PC-3 (cell line): ENCODE data around the gene KRTAP10-10. TPM values are rescaled to one million over a fixed set of nuclear protein-coding genes. Genes with fewer than 3 reads are reported as not detected.
"Not testable (repeated sequence)": the region's sequence is repeated elsewhere in the genome, so short reads cannot be mapped to it uniquely, and the experiment has no call there.

Source experiments
- ATAC-seq: fragments of 200-7000 bp; cut with Tn5 transposase; 2 replicates; pipeline ENCODE4 v1.9.1; 2020; ENCODE audit warnings: mild to moderate bottlenecking, moderate library complexity
- BruUV-seq: library from RNA; stranded (reverse); fragments of 400-500 nt; replicated peaks from 2 replicates; lab custom pipeline; 2021; lab: Mats Ljungman, UMichigan
- CTCF ChIA-PET: fragments of 300-600 bp; sonication (Branson Sonifier 250); formaldehyde crosslinking; loops from one replicate; lab custom pipeline; 2022; ENCODE audit warnings: antibody characterized with exemption; lab: Charles Lee
- POLR2A ChIA-PET: fragments of 300-600 bp; sonication (Branson Sonifier 250); formaldehyde crosslinking; loops from one replicate; lab custom pipeline; 2022; ENCODE audit warnings: antibody characterized with exemption; ENCODE audit not compliant: unreplicated experiment; lab: Charles Lee
- DNase-seq: peaks from one replicate; pipeline ENCODE4 v3.0.0-alpha.2; 2015
- H2AFZ ChIP-seq: fragments of 300-600 bp; sonication (generic); 2 replicates; pipeline ENCODE4 v1.6.0; 2016; ENCODE audit warnings: antibody characterized with exemption, low read length
- H3F3A ChIP-seq: fragments of 300-600 bp; sonication (generic); one replicate; pipeline ENCODE4 v1.6.0; 2017; ENCODE audit warnings: antibody characterized with exemption, low read length, control low read depth, mild to moderate bottlenecking; ENCODE audit not compliant: unreplicated experiment
- H3K27ac ChIP-seq: fragments of 300-600 bp; sonication (generic); 2 replicates; pipeline ENCODE4 v1.5.1; 2016; ENCODE audit warnings: mild to moderate bottlenecking, low read length
- H3K27me3 ChIP-seq: fragments of 300-600 bp; sonication (generic); 2 replicates; pipeline ENCODE4 v1.6.1; 2016; ENCODE audit warnings: low read length, mixed read lengths
- H3K36me3 ChIP-seq: fragments of 300-600 bp; sonication (generic); 2 replicates; pipeline ENCODE4 v1.6.1; 2016; ENCODE audit warnings: low read depth, mixed run types, low read length, mixed read lengths
- H3K4me1 ChIP-seq: fragments of 300-600 bp; sonication (generic); 2 replicates; pipeline ENCODE4 v1.5.1; 2016; ENCODE audit warnings: low read length; ENCODE audit not compliant: insufficient read depth
- H3K4me2 ChIP-seq: fragments of 300-600 bp; sonication (generic); 2 replicates; pipeline ENCODE4 v1.6.0; 2016; ENCODE audit warnings: low read length
- H3K4me3 ChIP-seq: fragments of 300-600 bp; sonication (generic); 2 replicates; pipeline ENCODE4 v1.5.1; 2016; ENCODE audit warnings: mild to moderate bottlenecking, low read length, mixed read lengths
- H3K79me2 ChIP-seq: fragments of 300-600 bp; sonication (generic); 2 replicates; pipeline ENCODE4 v1.6.1; 2017; ENCODE audit warnings: low read length, mixed read lengths
- H3K9ac ChIP-seq: fragments of 300-600 bp; sonication (generic); 2 replicates; pipeline ENCODE4 v1.6.0; 2016; ENCODE audit warnings: mild to moderate bottlenecking, low read length
- H3K9me2 ChIP-seq: fragments of 300-600 bp; sonication (generic); replicated peaks from 2 replicates; pipeline ENCODE4 v1.6.1; 2016; ENCODE audit warnings: mixed run types, low read length, mixed read lengths
- H3K9me3 ChIP-seq: fragments of 300-600 bp; sonication (generic); 2 replicates; pipeline ENCODE4 v1.6.1; 2016; ENCODE audit warnings: low read length, mixed read lengths
- H4K20me1 ChIP-seq: fragments of 300-600 bp; sonication (generic); 2 replicates; pipeline ENCODE4 v1.6.1; 2016; ENCODE audit warnings: low read length, mixed read lengths
- EZH2 ChIP-seq: fragments of 300-600 bp; sonication (generic); IDR thresholded peaks from one replicate; pipeline ENCODE4 v1.6.1; 2017; ENCODE audit warnings: antibody characterized with exemption, mild to moderate bottlenecking, low read length; ENCODE audit not compliant: unreplicated experiment
- EZH2phosphoT487 ChIP-seq: fragments of 300-600 bp; sonication (generic); IDR thresholded peaks from 2 replicates; pipeline ENCODE4 v1.6.1; 2018; ENCODE audit warnings: mild to moderate bottlenecking, antibody characterized with exemption, low read length, borderline replicate concordance
- intact Hi-C: fragments of 100-400 bp; cut with micrococcal nuclease; formaldehyde crosslinking; loops from 2 replicates; pipeline ENCODE4 v1.9.0; 2023
- total RNA-seq: library from RNA; depleted of rRNA; stranded (reverse); fragments of >200 nt; gene quantifications from 2 replicates; pipeline ENCODE4 v1.2.3, GENCODE V29; 2014
- TF ChIP-seq, protein P1 (sequence below): fragments of 300-600 bp; sonication (generic); conservative IDR thresholded peaks from 2 replicates; pipeline ENCODE4 v1.5.1; 2017; ENCODE audit warnings: antibody characterized with exemption, low read depth, mild to moderate bottlenecking, low read length

KRTAP10-10 gene
- total RNA-seq, 1 experiment from 2014 or later: not detected

DNA sequence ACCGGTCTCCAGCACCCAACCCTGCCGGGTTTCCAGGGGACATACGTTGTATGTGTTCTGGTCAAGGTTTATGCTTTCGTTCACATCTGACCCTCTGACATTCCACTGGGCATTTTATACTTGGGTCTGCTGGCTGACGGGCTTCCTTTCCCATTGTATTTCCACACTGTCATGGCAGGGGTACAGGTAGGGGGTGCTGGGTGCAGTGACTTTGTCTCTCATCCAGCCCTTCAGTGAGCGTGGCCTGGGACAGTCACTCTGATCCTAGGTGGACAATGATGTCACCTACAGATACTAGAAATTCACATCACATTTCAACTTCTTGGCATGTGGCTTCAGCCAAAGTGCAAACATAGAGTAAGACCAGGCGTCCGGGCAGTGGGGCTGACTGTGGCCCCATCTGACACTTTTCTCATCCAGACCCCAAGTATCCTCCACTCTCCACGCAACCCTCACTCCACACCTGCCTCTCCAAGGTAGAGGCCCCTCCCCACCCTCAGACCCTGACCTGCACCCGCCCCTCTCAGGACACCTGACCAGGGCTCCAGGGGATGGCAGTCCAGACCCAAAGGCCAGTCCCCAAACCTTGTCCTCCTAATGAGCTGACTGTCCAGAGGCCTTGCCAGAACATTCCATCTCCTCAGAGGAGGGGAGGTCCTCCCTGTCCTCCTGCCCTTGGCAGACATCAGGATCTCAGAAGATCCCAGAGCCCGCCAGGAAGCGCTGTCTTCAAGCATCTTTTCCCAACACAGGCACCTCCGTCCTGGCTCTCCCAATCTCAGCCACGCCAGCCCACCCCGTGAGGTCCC, 743 bp upstream of the KRTAP10-10 start:
- no peaks in the 10 kb centered on the region for H3K4me1 ChIP-seq
- BruUV-seq: no TSS peak
- DNase-seq (no peak), ATAC-seq (no peak)
- H3K4me3 ChIP-seq: no peak overlapping the region
- intact Hi-C loops: no loop called here
- no peak overlapping the region for H3K9ac ChIP-seq
- TF ChIP-seq EZH2 (no peak), EZH2phosphoT487 (no peak)
- TF ChIP-seq, protein P1, sequence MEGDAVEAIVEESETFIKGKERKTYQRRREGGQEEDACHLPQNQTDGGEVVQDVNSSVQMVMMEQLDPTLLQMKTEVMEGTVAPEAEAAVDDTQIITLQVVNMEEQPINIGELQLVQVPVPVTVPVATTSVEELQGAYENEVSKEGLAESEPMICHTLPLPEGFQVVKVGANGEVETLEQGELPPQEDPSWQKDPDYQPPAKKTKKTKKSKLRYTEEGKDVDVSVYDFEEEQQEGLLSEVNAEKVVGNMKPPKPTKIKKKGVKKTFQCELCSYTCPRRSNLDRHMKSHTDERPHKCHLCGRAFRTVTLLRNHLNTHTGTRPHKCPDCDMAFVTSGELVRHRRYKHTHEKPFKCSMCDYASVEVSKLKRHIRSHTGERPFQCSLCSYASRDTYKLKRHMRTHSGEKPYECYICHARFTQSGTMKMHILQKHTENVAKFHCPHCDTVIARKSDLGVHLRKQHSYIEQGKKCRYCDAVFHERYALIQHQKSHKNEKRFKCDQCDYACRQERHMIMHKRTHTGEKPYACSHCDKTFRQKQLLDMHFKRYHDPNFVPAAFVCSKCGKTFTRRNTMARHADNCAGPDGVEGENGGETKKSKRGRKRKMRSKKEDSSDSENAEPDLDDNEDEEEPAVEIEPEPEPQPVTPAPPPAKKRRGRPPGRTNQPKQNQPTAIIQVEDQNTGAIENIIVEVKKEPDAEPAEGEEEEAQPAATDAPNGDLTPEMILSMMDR: no peak
- H3K36me3 ChIP-seq: no peaks in the 10 kb centered on the region
- no peaks in the 10 kb centered on the region for H3K79me2 ChIP-seq
- H3K27me3 ChIP-seq: no peaks in the 10 kb centered on the region
- no peak overlapping the region for H3K4me2 ChIP-seq
- ChIA-PET CTCF (no interaction called here), POLR2A (no interaction called here)
- no peak overlapping the region for H2AFZ ChIP-seq
- no peak overlapping the region for H3K27ac ChIP-seq
- H3F3A ChIP-seq: no peaks in the 10 kb centered on the region
- 0 out of 2 replicates have a peak, but pooled peaks cover 7% of the 10 kb centered on the region for H3K9me3 ChIP-seq
- H4K20me1 ChIP-seq: no peaks in the 10 kb centered on the region
- no peaks in the 10 kb centered on the region for H3K9me2 ChIP-seq

DNA sequence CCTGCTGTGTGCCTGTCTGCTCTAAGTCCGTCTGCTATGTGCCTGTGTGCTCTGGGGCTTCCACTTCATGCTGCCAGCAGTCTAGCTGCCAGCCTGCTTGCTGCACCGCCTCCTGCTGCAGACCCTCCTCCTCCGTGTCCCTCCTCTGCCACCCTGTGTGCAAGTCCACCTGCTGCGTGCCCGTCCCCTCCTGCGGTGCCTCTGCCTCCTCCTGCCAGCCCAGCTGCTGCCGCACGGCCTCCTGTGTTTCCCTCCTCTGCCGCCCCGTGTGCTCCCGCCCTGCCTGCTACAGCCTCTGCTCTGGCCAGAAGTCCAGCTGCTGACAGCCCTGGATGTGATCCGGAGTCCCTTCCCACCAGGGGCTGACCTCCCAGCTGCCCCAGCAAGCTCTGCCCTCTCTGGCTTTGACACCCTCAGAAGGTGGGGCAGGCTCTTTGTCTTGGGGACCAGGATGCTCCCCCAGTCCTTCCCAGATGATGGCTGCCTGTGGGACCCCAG, 744 bp downstream of the KRTAP10-10 start:
- CTCF ChIA-PET, intact Hi-C loops, POLR2A ChIA-PET, H3K9me2 ChIP-seq, H3K4me2 ChIP-seq, BruUV-seq, H3F3A ChIP-seq, H3K4me1 ChIP-seq, H3K79me2 ChIP-seq, H3K4me3 ChIP-seq, H3K9me3 ChIP-seq, ATAC-seq, H3K27me3 ChIP-seq, H4K20me1 ChIP-seq, H3K9ac ChIP-seq, H3K36me3 ChIP-seq, H2AFZ ChIP-seq, H3K27ac ChIP-seq, DNase-seq: not testable (repeated sequence)

DNA sequence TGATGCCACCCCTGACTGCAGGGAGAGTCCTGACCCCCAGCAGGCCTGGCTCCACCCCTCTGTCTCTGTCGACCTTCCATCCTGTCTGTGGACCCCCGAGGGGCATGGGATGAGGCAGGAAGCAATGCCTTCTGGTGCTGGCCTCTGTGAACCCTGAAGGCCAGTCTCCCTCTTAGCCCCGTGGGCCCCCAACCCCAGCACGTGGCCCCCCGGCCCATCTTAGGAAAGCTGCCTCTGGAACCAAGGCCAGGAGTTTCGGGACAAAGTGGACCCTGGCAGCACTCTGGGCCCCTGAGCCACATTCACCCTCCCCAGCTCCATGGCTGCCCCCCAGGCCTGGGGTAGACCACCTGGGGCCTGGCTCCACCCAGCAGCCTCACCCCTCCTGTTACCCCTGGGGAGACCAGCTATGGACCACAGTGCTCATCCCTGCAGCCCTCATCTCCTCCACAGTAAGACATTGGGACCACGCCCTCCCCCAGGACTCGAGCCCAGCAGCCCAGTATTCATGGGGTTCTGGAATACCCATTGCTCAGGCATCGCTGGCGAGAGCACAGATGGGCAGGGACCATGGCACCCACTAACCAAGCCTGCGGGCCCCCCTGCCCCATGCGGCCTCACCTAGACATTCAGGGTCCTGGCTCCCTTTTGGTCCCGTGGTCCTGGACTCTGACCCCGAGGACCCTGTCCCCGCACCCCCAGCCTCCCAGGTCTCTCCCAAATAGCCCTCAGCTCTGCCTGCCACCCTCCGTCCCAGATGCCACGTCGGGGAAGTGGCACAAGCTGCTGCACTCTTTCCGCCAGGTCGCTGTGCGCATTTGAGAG, 1.6 kb downstream of the KRTAP10-10 start:
- intact Hi-C loops, POLR2A ChIA-PET, H3K9ac ChIP-seq, H3K27ac ChIP-seq, DNase-seq, H2AFZ ChIP-seq, H3K9me2 ChIP-seq, ATAC-seq, H4K20me1 ChIP-seq, H3K36me3 ChIP-seq, H3K79me2 ChIP-seq, H3K4me1 ChIP-seq, H3K4me2 ChIP-seq, CTCF ChIA-PET, BruUV-seq, H3K9me3 ChIP-seq, H3K27me3 ChIP-seq, H3K4me3 ChIP-seq, H3F3A ChIP-seq: not testable (repeated sequence)
